Kidney epithelial cell (primary cell): ENCODE results near the gene IRS2. TPM values are rescaled to one million over a fixed set of nuclear protein-coding genes. Genes with fewer than 3 reads are reported as not detected.

Experiments
- DNase-seq: peaks from one replicate; pipeline ENCODE4 v3.0.0-alpha.2; 2010; ENCODE audit warnings: low read depth
- H3K27me3 ChIP-seq: 2 replicates; pipeline ENCODE4 v1.6.0; 2011; ENCODE audit warnings: low read length; ENCODE audit not compliant: control insufficient read depth, insufficient read depth
- H3K36me3 ChIP-seq: 2 replicates; pipeline ENCODE4 v1.5.1; 2011; ENCODE audit warnings: low read length; ENCODE audit not compliant: control insufficient read depth, insufficient read depth
- H3K4me3 ChIP-seq: 2 replicates; pipeline ENCODE4 v1.5.1; 2011; ENCODE audit warnings: low read depth, mild to moderate bottlenecking, control low read depth, low read length
- total RNA-seq: library from RNA; depleted of rRNA; stranded (reverse); fragments of >200 nt; gene quantifications from 2 replicates; pipeline ENCODE4 v1.2.3, GENCODE V29; 2015
- TF ChIP-seq, protein P1 (sequence below): IDR thresholded peaks from 2 replicates; pipeline ENCODE4 v1.5.1; 2011; ENCODE audit warnings: mild to moderate bottlenecking, moderate library complexity, low read length, control low read depth, inconsistent platforms; ENCODE audit not compliant: insufficient read depth, poor library complexity, severe bottlenecking

IRS2 gene
- total RNA-seq, 1 donor from 2014 or later, result 27.1 TPM

DNA sequence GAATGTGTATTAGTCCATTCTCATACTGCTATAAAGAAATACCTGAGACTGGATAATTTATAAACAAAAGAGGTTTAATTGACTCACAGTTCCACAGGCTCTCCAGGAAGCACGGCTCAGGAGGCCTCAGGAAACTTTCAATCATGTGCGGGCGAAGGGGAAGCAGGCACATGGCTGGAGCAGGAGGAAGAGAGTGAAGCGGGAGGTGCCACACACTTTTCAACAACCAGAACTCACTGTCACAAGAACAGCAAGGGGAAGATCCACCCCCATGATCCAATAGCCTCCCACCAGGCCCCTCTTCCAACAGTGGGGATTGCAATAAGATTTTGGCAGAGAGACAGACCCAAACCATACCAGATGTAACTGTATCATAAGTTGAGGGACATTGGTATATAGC is 72.7 kb downstream of the IRS2 start:
- no peaks in the 10 kb centered on the region for H3K27me3 ChIP-seq
- no peak for DNase-seq
- H3K4me3 ChIP-seq, result no peak overlapping the region
- TF ChIP-seq, protein P1, sequence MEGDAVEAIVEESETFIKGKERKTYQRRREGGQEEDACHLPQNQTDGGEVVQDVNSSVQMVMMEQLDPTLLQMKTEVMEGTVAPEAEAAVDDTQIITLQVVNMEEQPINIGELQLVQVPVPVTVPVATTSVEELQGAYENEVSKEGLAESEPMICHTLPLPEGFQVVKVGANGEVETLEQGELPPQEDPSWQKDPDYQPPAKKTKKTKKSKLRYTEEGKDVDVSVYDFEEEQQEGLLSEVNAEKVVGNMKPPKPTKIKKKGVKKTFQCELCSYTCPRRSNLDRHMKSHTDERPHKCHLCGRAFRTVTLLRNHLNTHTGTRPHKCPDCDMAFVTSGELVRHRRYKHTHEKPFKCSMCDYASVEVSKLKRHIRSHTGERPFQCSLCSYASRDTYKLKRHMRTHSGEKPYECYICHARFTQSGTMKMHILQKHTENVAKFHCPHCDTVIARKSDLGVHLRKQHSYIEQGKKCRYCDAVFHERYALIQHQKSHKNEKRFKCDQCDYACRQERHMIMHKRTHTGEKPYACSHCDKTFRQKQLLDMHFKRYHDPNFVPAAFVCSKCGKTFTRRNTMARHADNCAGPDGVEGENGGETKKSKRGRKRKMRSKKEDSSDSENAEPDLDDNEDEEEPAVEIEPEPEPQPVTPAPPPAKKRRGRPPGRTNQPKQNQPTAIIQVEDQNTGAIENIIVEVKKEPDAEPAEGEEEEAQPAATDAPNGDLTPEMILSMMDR, result no peak
- H3K36me3 ChIP-seq, result no peaks in the 10 kb centered on the region

- TF ChIP-seq, protein P1, result no peak
- peak; percentile 16 for DNase-seq
- Histone ChIP-seq H3K27me3 (no peaks in the 10 kb centered on the region), H3K36me3 (no peaks in the 10 kb centered on the region), H3K4me3 (no peak overlapping the region)
Measured at GRCh38 chr13:109712124-109712722, 74.2 kb downstream of the IRS2 start.

DNA sequence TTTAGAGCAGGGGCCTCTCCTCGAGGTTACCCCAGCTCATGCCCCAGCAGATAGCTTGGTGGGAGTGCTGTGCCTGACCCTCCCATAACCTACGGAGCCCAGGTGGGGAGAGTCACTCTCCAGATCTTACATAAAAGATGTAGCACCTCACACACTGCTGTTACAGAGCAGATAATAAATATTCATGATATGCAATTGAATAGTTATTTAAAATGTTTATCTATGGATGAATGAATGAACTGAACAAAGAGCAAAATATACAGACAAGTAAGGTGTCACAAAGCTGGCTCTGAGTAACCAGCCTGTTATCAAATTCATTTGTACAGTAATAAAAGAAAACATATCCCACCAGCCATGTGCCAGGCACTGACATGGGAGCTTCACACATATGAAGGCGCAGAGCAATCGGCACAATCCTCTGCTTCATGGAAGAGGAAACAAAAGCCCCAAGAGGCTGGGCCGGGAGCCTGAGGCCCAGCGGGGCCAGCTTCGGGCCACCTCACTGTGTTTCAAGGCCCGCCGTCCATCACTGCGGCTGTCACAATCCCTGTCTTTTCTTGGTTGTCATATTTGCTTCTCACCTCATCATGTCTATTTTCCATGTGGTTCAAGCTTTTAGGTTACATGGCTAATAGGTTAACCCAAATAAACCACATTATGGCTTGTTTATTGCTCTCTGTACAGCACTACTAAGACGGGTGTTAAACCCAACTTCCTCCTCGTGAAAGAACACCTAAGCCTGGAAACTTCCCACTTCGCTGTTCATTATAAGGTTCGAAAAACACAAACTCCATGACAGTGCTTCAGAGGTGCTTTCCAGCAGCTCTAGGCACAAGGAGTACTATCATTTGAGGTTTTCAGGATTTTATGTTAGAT is 78.4 kb downstream of the IRS2 start:
- TF ChIP-seq, protein P1, result no peak
- no peak overlapping the region for H3K4me3 ChIP-seq
- no peak for DNase-seq
- H3K36me3 ChIP-seq, result no peaks in the 10 kb centered on the region
- no peaks in the 10 kb centered on the region for H3K27me3 ChIP-seq

DNA sequence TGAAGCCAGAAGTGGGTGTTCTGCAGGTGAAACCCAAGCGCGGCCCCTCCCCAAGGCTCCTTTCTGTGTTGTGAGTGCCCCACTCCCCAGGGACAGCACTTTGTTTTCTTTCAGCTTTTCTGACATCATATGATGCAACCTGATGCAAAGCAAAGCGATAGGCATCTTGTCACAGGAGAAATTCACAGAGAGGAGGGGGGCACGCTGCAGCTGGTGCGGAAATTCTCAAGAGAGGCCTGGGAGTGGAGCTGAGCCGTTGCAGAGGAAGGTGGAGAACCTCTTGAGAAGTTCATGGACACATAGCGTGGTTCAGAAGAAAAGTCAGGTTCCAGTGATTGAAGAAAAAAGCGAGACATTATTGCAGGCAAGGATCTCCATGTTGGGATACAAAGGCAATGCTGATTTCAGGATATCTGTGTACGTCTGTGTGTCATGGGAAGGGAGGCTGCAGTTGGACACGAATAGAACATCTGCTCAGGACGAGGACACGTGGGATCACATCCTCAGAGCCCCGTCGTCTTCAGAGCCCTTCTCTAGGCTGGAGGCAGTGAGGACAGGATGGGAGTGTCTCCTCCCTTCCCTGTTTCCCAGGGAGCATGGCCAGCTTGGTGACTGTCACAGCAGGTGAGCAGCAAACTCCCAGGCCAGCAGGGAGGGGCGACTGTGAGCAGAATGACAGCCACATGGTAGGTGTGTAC is 79.2 kb downstream of the IRS2 start:
- TF ChIP-seq, protein P1, result no peak
- Histone ChIP-seq H3K27me3 (no peaks in the 10 kb centered on the region), H3K4me3 (no peak overlapping the region), H3K36me3 (no peaks in the 10 kb centered on the region)
- no peak for DNase-seq

GRCh38 chr13:109706015-109706715 is 80.2 kb downstream of the IRS2 start:
- H3K4me3 ChIP-seq, result no peak overlapping the region
- TF ChIP-seq, protein P1, result no peak
- no peak for DNase-seq
- H3K36me3 ChIP-seq, result no peaks in the 10 kb centered on the region
- no peaks in the 10 kb centered on the region for H3K27me3 ChIP-seq
